Rectal smooth muscle tissue (tissue), 1 donor: ENCODE data around the gene IFNG-AS1.

Experiments
- H3K27ac ChIP-seq: one replicate; pipeline ENCODE4 v1.7.0; 2013; ENCODE audit warnings: low read depth, low read length, inconsistent platforms
- H3K27me3 ChIP-seq: one replicate; pipeline ENCODE4 v1.7.0; 2013; ENCODE audit warnings: low read length; ENCODE audit not compliant: control insufficient read depth, insufficient read depth
- H3K36me3 ChIP-seq: one replicate; pipeline ENCODE4 v1.7.0; 2013; ENCODE audit warnings: low read length; ENCODE audit not compliant: control insufficient read depth, insufficient read depth
- H3K4me1 ChIP-seq: one replicate; pipeline ENCODE4 v1.7.0; 2013; ENCODE audit warnings: low read length; ENCODE audit not compliant: control insufficient read depth, insufficient read depth
- H3K4me3 ChIP-seq: one replicate; pipeline ENCODE4 v1.7.0; 2013; ENCODE audit warnings: low read length
- H3K9ac ChIP-seq: one replicate; pipeline ENCODE4 v1.7.0; 2013; ENCODE audit warnings: low read length

The IFNG-AS1 gene

GRCh38 chr12:68020699-68021098 is 31.5 kb downstream of the IFNG-AS1 start:
- no peaks in the 10 kb centered on the region for H3K27me3 ChIP-seq
- H3K36me3 ChIP-seq: no peaks in the 10 kb centered on the region
- no peak overlapping the region for H3K27ac ChIP-seq
- no peak overlapping the region for H3K4me3 ChIP-seq
- H3K4me1 ChIP-seq: no peaks in the 10 kb centered on the region
- no peak overlapping the region for H3K9ac ChIP-seq

GRCh38 chr12:68028647-68029046 is 39.4 kb downstream of the IFNG-AS1 start:
- H3K4me1 ChIP-seq: no peaks in the 10 kb centered on the region
- H3K27ac ChIP-seq: no peak overlapping the region
- H3K9ac ChIP-seq: no peak overlapping the region
- H3K4me3 ChIP-seq: no peak overlapping the region
- H3K27me3 ChIP-seq: no peaks in the 10 kb centered on the region
- H3K36me3 ChIP-seq: no peaks in the 10 kb centered on the region

- no peaks in the 10 kb centered on the region for H3K27me3 ChIP-seq
These were observed 41.0 kb downstream of the IFNG-AS1 start for GRCh38 chr12:68030248-68030647.

GRCh38 chr12:68031174-68031573 is 41.9 kb downstream of the IFNG-AS1 start:
- Histone ChIP-seq H3K9ac (no peak overlapping the region), H3K27me3 (no peaks in the 10 kb centered on the region), H3K4me3 (no peak overlapping the region), H3K36me3 (no peaks in the 10 kb centered on the region), H3K27ac (no peak overlapping the region), H3K4me1 (no peaks in the 10 kb centered on the region)

More at GRCh38 chr12:68030248-68030647, 41.0 kb downstream of the IFNG-AS1 start:
- no peak overlapping the region for H3K27ac ChIP-seq
- H3K4me1 ChIP-seq: no peaks in the 10 kb centered on the region
- H3K4me3 ChIP-seq: no peak overlapping the region
- no peak overlapping the region for H3K9ac ChIP-seq
- H3K36me3 ChIP-seq: no peaks in the 10 kb centered on the region

GRCh38 chr12:68031881-68032739 is 42.9 kb downstream of the IFNG-AS1 start:
- H3K4me3 ChIP-seq: no peak overlapping the region
- no peaks in the 10 kb centered on the region for H3K27me3 ChIP-seq
- H3K27ac ChIP-seq: no peak overlapping the region
- no peaks in the 10 kb centered on the region for H3K36me3 ChIP-seq
- no peaks in the 10 kb centered on the region for H3K4me1 ChIP-seq
- H3K9ac ChIP-seq: no peak overlapping the region

GRCh38 chr12:68034567-68034966 is 45.3 kb downstream of the IFNG-AS1 start:
- H3K4me3 ChIP-seq: no peak overlapping the region
- no peak overlapping the region for H3K9ac ChIP-seq
- no peak overlapping the region for H3K27ac ChIP-seq
- no peaks in the 10 kb centered on the region for H3K27me3 ChIP-seq
- H3K4me1 ChIP-seq: no peaks in the 10 kb centered on the region
- no peaks in the 10 kb centered on the region for H3K36me3 ChIP-seq

GRCh38 chr12:68036642-68037041 is 47.4 kb downstream of the IFNG-AS1 start:
- no peaks in the 10 kb centered on the region for H3K36me3 ChIP-seq

GRCh38 chr12:68037616-68038255 is 48.5 kb downstream of the IFNG-AS1 start:
- Histone ChIP-seq H3K36me3 (no peaks in the 10 kb centered on the region), H3K27ac (no peak overlapping the region), H3K27me3 (no peaks in the 10 kb centered on the region), H3K4me1 (no peaks in the 10 kb centered on the region), H3K9ac (no peak overlapping the region), H3K4me3 (no peak overlapping the region)

More at GRCh38 chr12:68036642-68037041, 47.4 kb downstream of the IFNG-AS1 start:
- no peaks in the 10 kb centered on the region for H3K4me1 ChIP-seq
- H3K27me3 ChIP-seq: no peaks in the 10 kb centered on the region
- no peak overlapping the region for H3K9ac ChIP-seq
- H3K4me3 ChIP-seq: no peak overlapping the region
- no peak overlapping the region for H3K27ac ChIP-seq

- Histone ChIP-seq H3K36me3 (no peaks in the 10 kb centered on the region), H3K27ac (no peak overlapping the region), H3K4me1 (no peaks in the 10 kb centered on the region), H3K27me3 (no peaks in the 10 kb centered on the region), H3K9ac (no peak overlapping the region), H3K4me3 (no peak overlapping the region)
These were observed 49.4 kb downstream of the IFNG-AS1 start for GRCh38 chr12:68038650-68039049.

- no peaks in the 10 kb centered on the region for H3K27me3 ChIP-seq
- H3K36me3 ChIP-seq: no peaks in the 10 kb centered on the region
- H3K9ac ChIP-seq: no peak overlapping the region
- H3K4me1 ChIP-seq: no peaks in the 10 kb centered on the region
- no peak overlapping the region for H3K27ac ChIP-seq
- no peak overlapping the region for H3K4me3 ChIP-seq
These were observed 51.3 kb downstream of the IFNG-AS1 start for GRCh38 chr12:68040450-68041075.

GRCh38 chr12:68042212-68042699 is 53.0 kb downstream of the IFNG-AS1 start:
- Histone ChIP-seq H3K4me3 (no peak overlapping the region), H3K27ac (no peak overlapping the region), H3K9ac (no peak overlapping the region), H3K4me1 (no peaks in the 10 kb centered on the region), H3K27me3 (no peaks in the 10 kb centered on the region), H3K36me3 (no peaks in the 10 kb centered on the region)

GRCh38 chr12:68043435-68043834 is 54.2 kb downstream of the IFNG-AS1 start:
- Histone ChIP-seq H3K4me1 (no peaks in the 10 kb centered on the region), H3K27ac (no peak overlapping the region), H3K9ac (no peak overlapping the region), H3K36me3 (no peaks in the 10 kb centered on the region), H3K27me3 (no peaks in the 10 kb centered on the region), H3K4me3 (no peak overlapping the region)
